GM19452 (cell line): ENCODE data around the gene RGS11.

Experiments
- ATAC-seq: cut with Tn5 transposase; IDR thresholded peaks from one replicate; pipeline ENCODE4 v1.9.1; 2021; ENCODE audit not compliant: unreplicated experiment

Gene RGS11

DNA sequence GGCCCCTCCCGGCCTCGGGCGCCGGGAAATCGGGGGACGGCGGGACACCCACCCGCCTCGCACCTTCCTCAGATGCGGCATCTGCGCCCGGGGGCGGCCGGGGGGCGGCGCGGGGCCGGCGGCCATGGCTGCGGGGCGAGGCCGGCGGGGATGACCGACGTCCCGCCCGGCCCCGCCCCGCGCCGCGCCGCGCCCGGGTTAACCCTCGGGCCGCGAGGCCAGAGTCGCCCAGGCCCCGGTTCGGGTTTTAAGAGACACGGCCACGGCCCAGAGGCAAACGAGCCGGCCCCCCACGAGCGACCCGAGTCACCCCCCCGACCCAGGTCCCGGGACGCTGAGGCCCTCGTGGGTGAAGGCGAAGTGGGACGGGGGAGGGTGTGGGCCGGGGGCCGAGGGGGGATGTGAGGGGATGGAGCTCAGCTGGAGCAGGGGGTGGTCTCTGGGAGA, at the start of gene RGS11:
Gene RGS11, minus strand, starts transcription at position 159 of the 447 bp plus-strand sequence. Its CDS starts 33 bp downstream, at position 126.
- no peak for ATAC-seq

DNA sequence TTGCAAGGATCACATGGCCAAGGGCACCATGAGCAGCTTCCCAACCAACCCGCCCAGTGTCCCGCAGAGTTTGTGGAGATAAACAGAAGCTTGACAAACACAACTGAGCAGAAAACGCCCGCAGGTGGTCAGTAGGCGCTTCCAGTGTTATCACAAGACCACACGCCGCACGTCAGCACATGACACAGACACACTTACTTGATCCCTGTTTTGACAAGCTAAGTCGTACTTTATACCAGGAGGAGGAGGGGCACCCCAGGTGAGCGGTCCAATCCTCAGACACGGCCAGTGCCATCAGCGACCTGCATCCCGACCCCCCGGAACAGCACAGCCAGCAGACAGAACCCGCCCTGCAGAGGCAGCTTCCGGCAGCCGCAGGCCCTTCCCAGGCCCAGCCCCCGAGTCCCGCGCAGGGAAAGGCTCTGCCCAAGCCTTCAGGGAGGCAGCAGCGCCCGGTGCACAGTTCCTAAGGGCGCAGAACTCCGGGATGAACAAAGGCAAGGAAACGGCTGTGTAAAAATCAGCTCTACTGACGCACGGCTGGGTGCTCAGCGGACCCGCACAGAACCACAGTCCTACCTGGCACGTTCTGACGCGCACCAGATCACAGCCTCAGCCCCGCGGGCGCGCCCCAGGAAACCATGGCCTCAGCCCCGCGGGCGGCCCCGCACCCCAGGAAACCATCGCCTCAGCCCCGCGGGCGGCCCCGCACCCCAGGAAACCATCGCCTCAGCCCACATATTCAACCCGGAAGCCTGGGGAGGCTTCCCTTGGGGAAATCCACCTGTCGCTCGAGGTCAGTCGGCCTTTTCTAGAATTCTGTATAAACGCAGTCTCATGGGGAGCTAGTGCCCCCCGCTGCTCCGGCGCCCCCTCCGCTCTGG, 48.9 kb upstream of the RGS11 start:
- ATAC-seq: no peak

DNA sequence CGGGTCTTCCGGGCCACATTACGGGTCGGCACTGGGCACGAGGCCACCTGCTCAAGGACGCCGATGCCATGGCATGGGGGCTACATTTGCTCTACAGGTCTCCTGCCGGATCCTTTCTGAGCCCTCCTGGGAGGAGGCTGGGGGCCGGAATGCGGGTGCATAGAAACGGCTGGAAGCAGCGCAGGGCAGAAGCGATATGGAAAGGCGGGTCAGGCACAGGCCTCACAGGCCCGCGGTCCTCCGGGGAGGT, 48.4 kb upstream of the RGS11 start:
- no peak for ATAC-seq

DNA sequence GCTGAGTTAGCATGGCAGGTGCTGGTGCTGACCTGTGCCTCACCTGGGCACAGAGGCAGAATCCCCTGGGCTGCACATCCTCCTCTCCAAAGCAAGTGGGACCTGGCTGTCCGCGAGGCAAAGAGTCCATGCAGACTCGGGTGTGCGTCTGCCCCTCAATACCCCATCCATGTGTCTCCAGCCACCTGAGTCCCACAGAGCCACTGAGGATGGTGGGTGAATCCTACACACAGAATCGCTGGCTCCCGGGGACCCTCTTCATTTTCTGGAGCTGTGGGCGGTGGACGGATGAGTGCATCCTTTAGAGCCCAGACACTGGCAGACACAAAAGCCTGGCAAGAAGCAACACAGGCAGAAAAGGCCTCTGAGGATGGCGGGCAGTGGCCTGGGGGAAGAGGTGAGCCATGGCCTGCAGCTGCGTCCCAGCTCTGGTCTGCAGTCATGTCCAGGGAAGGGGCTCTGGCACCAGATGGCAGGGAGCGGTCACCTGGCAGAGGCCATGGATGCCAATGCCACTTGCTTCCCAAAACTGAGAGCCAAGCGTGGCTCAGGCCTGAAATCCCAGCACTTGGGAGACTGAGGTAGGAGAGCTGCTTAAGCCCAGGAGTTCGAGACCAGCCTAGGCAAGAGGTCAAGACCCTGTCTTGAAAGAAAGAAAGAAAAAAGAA, 46.9 kb upstream of the RGS11 start:
- no peak for ATAC-seq

DNA sequence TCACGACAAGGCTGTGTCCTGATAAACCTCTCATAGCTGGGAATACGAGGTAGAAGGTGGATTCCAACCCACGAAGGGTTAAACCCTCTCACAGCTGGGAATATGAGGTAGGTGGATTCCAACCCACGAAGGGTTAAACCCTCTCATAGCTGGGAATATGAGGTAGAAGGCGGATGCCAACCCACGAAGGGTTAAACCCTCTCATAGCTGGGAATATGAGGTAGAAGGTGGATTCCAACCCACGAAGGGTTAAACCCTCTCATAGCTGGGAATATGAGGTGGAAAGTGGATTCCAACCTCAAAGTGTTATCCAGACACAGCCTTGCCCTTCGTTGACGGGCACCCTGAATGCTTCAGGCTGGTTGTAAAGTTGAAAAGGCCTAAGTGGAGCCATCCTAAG, 45.8 kb upstream of the RGS11 start:
- ATAC-seq: no peak

DNA sequence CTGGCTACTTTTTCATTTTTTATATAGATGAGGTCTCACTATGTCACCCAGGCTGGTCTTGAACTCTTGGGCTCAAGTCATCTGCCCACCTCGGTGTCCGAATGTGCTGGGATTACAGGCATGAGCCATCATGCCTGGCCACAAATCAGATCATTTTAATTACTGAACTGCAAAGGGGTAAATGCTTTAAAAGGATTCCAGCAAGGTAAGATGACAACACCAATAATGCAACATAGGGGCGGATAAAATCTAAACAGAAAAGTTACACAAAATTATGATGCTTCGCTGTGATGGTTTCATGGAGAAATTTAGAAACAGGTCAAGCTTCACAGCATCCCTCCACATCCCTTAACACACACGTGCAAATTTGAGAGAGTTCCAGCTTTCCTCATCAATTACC, 44.5 kb upstream of the RGS11 start:
- ATAC-seq: no peak

DNA sequence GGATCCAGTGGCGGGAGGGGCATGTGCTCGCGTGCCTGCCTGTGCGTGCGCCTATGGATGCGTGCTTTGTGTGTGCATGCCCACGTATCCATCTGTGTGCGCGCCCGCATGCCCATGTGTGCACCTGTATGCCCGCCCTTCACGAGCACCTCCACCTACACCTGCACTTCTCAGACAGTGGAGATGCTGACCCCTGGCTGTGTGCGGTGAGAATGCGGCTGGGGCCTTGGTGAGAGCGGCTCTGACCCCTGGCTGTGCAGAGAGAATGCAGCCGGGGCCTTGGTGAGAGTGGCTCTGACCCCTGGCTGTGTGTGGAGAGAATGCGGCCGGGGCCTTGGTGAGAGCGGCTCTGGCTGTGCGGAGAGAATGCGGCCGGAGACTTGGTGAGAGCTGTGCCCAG, 42.9 kb upstream of the RGS11 start:
- no peak for ATAC-seq

DNA sequence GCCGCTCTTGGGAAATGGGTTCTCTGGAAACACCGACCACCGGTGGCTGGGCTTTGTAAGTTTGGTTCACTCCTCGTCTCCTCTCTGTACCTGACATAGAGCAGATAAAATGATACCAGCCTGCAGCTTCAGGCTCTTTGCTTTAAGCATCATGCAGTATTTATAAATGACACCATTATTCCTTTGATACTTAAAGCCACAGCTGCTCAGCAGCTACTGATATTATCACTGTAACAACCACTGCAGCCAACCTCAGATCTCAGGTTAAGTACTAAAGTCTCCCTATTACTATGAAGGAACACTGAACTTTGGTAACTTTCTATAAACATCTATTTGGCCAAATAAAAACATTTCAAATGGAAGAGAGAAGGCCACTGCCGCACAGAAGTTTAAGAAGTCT, 41.8 kb upstream of the RGS11 start:
- ATAC-seq: no peak

DNA sequence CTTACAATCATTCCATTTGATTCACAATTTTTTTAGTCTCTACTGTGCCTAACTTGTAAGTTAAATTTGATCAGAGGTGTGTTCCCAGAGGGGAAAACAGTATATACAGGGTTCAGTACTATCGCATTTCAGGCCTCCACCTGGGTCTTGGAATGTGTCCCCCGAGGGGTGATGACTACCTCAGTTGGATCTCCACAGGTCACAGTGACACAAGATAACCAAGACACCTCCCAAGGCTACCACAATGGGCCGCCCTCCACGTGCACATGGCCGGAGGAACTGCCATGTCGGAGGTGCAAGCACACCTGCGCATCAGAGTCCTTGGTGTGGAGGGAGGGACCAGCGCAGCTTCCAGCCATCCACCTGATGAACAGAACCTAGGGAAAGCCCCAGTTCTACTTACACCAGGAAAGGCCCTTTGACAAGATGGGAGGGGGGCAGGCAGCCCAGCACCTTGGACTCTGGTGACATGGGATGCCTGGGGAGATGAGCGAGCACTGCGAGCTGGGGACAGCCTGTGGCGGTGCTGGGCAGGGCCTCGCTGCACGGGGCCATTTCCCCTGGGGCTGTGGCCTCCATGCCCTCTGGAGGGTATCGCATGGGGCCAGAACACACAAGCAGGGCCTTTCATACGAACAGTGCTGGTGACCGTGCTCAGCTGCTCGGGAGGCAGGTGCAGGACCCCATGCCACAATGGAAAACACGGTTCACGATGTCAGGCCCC, 41.2 kb upstream of the RGS11 start:
- no peak for ATAC-seq

DNA sequence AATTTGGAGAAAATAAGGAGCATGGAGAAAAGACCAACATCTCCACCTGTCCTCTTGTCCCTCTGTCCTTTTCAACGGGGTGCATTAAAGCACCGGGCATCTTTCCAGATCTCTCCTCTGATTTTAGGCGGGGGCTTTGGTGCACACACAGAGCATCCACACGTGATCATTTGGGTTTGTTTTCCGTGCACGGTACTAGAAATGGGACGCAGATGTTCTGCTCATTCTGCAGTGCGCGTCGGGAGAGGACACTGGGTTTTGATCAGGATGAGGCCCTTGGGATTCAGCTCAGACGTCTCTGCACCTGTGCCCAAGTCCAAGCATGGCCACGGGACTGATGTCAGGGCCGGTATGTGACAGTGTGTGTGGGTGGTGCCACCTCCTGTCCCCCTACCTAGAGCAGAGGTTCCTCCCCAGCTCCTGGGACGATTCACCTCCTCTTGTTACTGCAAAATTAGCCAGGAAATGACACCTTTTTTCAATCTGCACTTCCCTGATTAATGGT, 39.1 kb upstream of the RGS11 start:
- ATAC-seq: no peak

DNA sequence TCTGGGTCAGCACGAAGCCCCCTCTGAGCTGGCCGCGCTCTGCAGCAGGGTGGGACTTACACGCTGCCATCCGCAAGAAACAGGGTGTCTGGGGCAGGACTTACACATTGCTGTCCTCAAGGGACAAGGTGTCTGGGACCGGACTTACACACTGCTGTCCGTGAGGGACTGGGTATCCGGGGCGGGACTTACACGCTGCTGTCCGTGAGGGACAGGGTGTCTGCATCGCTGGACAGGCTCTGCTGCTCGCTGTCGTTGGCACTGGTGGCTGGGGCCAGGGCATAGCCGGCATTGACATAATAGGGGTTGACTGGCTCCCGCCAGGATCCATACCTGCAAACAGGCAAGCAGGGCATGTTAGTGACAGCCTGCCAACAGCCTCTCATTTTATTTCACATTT, 38.6 kb upstream of the RGS11 start:
- no peak for ATAC-seq

DNA sequence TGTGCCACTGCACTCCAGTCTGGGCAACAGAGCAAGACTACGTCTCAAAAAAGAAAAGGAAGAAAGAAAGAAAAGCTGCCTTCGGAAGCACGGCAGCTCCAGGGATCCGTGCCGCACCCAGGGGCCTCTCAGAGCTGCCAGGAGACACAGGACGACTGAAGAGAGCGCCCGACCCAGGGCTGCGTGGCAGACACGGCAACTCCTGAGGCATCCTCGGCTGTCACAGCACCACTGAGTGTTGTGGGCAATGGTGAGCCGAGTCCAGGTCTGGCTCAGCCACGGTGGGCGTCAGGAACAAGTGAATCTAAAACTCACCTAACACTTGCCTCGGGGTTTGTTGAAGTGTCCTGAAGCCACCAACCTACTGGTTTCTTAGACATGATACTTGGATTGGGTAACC, 36.0 kb upstream of the RGS11 start:
- ATAC-seq: no peak

DNA sequence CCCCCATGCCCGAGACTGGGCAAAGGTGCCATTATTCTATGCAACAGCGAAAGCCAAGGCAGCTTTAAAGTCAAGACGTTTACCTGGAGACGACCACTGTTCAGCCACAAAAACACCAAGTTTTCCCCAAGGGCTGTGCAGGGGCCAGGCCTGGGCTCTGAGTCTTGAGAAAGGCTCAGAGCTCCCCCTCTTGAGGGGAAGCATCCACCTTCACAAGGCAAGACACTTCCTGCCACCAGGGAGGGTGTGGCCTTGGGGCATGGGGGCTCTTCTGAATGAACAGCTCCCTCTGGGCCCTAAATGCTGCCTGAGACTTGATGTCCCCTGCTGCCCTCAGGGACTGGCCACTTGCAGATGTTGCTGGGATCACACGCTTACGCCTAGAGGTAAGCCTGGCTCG, 33.7 kb upstream of the RGS11 start:
- ATAC-seq: no peak

DNA sequence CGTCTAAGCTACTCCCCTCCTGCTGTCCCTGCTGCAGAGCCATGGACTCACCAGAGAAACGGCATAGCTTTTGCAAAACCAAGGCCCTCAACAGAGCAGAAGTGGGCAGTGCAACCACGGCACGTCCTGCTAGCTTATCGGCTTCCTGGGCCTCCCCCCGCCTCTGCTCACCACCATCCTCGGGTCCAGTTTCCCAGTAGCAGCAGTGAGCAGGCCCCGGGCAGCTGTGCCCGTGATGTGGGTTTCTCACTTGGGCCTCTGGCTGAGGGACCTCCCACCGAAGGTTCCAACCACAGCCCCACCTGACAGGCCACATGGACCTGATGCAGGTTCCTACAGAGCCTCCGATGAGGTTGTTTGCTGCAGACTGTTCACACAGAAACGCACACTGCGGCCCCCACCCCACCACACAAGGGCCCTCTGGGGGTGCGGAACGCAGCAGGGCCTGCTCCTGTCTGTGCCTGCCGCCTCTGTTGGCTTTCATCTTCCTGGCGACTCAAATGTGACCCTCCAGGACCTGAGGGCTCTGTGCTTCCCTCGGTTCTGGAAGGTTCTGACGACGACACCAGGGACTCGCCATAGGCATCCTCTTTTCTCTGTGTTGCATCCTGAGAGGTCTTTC, 32.1 kb upstream of the RGS11 start:
- ATAC-seq: no peak

DNA sequence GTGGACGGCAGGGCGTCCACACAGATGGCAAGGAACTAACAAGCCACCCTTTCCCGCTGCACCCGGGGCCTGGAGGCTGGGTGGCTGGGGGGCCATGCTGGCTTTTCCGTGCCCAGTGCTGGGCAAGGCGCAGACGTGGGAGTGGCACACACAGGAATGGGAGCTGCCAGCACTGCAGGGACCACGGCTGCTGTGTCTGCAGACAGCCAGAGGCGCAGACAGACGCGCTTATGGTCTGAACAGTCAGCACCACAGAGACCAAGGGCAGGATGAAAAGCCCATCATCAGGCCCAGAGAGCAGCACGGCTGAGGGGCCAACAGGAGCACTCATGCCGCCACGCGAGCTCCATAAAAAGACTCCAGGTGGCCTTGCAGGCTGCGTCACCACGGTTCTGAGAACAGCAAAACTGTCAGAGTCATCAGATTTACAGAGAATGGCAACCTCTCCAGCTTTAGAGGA, 31.2 kb upstream of the RGS11 start:
- ATAC-seq: no peak

DNA sequence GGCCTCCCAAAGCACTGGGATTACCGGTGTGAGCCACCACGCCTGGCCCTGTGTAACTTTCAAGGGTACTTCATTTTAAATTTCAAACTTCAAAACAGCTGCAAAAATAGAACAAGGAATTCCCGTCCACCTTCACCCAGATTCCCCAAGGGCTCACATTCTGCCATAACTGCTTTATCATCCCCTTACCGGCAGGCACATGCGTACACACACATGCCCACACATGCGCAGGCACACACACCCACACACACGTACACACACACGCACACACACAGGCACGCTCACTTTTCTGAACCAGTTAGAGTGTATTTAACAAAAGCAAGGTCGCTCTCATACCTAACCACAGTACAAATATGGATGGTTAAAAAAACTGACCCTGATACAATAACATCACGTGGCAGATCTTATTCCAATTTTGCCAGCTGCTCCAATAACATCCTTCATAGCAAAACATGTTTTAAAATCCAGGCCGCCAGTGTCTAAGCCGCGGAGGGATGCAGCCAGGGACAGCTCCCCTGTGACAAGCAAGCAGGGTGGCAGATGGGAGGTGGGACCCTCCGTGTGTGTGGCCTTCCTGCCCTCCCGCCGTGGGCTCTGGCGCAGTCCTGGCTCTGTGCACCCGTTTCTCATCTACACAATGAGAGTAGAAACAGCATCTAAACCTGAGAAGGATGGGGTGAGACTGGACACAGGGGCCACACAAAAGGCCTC, 30.3 kb upstream of the RGS11 start:
- no peak for ATAC-seq

DNA sequence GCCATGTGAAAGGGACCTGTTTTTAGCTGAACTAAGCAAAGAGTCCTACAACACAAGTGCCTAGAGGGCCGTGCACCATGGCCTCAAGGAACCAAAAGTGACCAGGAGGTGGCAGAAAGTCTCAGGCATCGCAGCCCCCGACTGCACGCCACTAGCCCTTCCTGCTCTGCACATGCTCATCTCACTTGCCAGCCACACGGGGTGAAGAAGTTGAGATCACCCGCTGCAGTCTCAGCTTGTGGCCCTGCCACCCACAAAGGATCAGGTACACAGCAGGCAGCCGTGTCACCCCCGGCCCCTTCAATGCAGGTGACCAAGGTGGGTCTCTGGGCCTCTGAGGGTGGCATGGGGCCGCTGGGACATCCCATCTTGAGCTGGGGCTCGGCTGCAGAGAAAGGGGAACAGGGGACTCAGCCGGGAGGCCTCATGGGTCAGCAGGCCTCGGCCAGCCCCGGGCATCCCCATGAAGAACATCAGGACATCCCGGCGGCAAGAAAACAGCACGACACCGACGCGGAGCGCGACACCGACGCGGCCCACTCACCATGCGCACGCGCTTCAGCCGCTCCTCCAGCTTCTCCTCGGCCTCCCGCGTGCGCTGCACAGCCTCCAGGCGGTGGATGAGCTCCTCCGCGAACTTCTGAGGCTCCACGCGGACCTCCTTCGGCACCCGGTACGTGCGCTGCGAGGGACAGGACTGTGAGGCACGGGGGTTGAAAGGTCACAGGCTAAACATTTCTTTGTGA, 28.2 kb upstream of the RGS11 start:
- ATAC-seq: no peak

DNA sequence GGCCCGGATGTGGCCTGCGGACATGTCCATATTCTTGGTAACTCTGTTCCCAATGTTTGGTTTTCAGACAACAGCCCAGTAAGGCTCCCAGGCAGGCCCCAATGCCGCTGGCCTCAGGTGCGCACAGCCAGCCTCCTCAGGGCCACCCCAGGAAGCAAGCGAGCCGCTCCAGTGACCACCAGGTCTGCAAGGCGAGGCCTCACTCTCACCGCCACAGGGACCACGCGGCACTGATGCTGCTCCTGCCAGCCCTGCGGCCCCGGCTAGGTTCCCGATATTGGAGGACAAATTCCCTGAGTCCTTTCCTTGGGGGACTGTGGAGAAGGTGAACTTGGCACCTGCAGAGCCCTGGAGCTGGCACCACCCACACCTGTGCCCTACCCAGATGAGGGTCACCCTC, 26.2 kb upstream of the RGS11 start:
- ATAC-seq: no peak

DNA sequence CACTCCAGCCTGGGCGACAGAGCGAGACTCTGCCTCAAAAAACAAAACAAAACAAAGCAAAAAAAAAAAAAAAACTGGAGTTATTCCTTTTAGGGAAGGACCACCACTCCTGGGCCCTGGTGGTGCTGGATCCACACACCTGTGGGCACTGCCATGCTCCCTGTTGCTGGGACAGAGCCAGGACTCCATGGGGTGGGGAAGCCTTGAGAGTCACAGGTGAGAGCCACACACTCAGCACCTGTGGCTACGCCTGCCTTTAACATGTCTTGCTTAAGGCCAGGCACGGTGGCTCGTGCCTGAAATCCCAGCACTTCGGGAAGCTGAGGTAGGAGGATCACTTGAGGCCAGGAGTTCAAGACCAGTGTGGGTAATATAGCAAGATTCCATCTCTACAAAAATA, 25.5 kb upstream of the RGS11 start:
- no peak for ATAC-seq

DNA sequence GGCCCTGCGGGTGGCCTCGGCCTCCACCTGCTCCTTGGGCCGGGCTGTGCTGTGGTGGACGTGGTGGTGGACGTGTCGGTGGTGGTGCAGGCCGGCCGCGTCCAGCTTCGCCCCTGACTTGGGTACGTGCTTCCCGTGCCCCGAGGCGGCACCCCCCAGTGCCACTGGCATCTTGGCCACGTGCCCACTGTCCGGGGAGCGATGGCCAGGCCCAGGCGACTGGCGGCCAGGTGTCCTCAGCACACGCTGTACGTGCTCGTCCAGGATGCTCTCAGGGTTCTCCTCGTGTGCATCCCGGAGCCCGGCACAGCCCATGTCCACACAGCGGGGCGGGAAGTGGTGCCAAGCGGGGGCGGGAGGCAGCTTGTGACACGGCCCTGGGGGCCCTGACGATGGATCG, 22.1 kb upstream of the RGS11 start:
- ATAC-seq: no peak
